Measurements from ENCODE around the gene UCHL1. TPM values are rescaled to one million over a fixed set of nuclear protein-coding genes. Genes with fewer than 3 reads are reported as not detected.
"Not testable (repeated sequence)": the region's sequence is repeated elsewhere in the genome, so short reads cannot be mapped to it uniquely, and the experiment has no call there.

Gene UCHL1
- total RNA-seq, 1 donor from 2014 or later, result 2.6 TPM

- no peak for ATAC-seq (ENCODE audit: low read depth)
- POLR2A ChIA-PET, result no interaction called here
- H3K4me1 Mint-ChIP-seq, result no peaks in the 10 kb centered on the region
- peaks cover 4% of the 10 kb centered on the region for H3K27me3 Mint-ChIP-seq
- no peak overlapping the region for H3K4me3 Mint-ChIP-seq
- intact Hi-C loops (cut with micrococcal nuclease), result no loop called here
- TF ChIP-seq, protein P1, sequence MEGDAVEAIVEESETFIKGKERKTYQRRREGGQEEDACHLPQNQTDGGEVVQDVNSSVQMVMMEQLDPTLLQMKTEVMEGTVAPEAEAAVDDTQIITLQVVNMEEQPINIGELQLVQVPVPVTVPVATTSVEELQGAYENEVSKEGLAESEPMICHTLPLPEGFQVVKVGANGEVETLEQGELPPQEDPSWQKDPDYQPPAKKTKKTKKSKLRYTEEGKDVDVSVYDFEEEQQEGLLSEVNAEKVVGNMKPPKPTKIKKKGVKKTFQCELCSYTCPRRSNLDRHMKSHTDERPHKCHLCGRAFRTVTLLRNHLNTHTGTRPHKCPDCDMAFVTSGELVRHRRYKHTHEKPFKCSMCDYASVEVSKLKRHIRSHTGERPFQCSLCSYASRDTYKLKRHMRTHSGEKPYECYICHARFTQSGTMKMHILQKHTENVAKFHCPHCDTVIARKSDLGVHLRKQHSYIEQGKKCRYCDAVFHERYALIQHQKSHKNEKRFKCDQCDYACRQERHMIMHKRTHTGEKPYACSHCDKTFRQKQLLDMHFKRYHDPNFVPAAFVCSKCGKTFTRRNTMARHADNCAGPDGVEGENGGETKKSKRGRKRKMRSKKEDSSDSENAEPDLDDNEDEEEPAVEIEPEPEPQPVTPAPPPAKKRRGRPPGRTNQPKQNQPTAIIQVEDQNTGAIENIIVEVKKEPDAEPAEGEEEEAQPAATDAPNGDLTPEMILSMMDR (IDR thresholded peaks at IDR 0.05), result no peak
- DNase-seq, result no peak
- H3K36me3 Mint-ChIP-seq (ENCODE audit: low read depth), result no peaks in the 10 kb centered on the region
- CTCF ChIA-PET, result no interaction called here
- no peaks in the 10 kb centered on the region for H3K9me3 Mint-ChIP-seq
- no peak overlapping the region for H3K27ac Mint-ChIP-seq
These were observed 7.5 kb downstream of the UCHL1 start for GRCh38 chr4:41264212-41264611.

- H3K4me1 Mint-ChIP-seq, result no peaks in the 10 kb centered on the region
- POLR2A ChIA-PET, result no interaction called here
- TF ChIP-seq, protein P1 (IDR thresholded peaks at IDR 0.05), result no peak
- CTCF ChIA-PET, result no interaction called here
- DNase-seq, result no peak
- H3K36me3 Mint-ChIP-seq (ENCODE audit: low read depth), result no peaks in the 10 kb centered on the region
- H3K27me3 Mint-ChIP-seq, result no peaks in the 10 kb centered on the region
- no peaks in the 10 kb centered on the region for H3K9me3 Mint-ChIP-seq
- H3K27ac Mint-ChIP-seq, result no peak overlapping the region
- intact Hi-C loops (cut with micrococcal nuclease), result no loop called here
- no peak overlapping the region for H3K4me3 Mint-ChIP-seq
- no peak for ATAC-seq (ENCODE audit: low read depth)
These were observed 11.3 kb downstream of the UCHL1 start for GRCh38 chr4:41267997-41268396.

- intact Hi-C loops (cut with micrococcal nuclease), result no loop called here
- H3K36me3 Mint-ChIP-seq (ENCODE audit: low read depth), result no peaks in the 10 kb centered on the region
- no peaks in the 10 kb centered on the region for H3K9me3 Mint-ChIP-seq
- H3K4me1 Mint-ChIP-seq, result no peaks in the 10 kb centered on the region
- POLR2A ChIA-PET, result no interaction called here
- no peak overlapping the region for H3K4me3 Mint-ChIP-seq
- H3K27ac Mint-ChIP-seq, result no peak overlapping the region
- CTCF ChIA-PET, result no interaction called here
- ATAC-seq (ENCODE audit: low read depth) (no peak), DNase-seq (no peak)
- TF ChIP-seq, protein P1 (IDR thresholded peaks at IDR 0.05), result no peak
- peaks cover 3% of the 10 kb centered on the region for H3K27me3 Mint-ChIP-seq
These were observed 12.2 kb downstream of the UCHL1 start for GRCh38 chr4:41268721-41269517.

GRCh38 chr4:41269682-41270081 is 13.0 kb downstream of the UCHL1 start:
- Mint-ChIP-seq H3K4me1 (no peaks in the 10 kb centered on the region), H3K9me3 (no peaks in the 10 kb centered on the region), H3K36me3 (ENCODE audit: low read depth) (no peaks in the 10 kb centered on the region), H3K27me3 (peaks cover 4% of the 10 kb centered on the region), H3K4me3 (no peak overlapping the region), H3K27ac (no peak overlapping the region)
- intact Hi-C loops (cut with micrococcal nuclease), result no loop called here
- DNase-seq, result no peak
- TF ChIP-seq, protein P1 (IDR thresholded peaks at IDR 0.05), result no peak
- no peak for ATAC-seq (ENCODE audit: low read depth)
- CTCF ChIA-PET, result no interaction called here
- POLR2A ChIA-PET, result no interaction called here

- intact Hi-C loops (cut with micrococcal nuclease); H3K27ac Mint-ChIP-seq; DNase-seq; H3K4me3 Mint-ChIP-seq; H3K9me3 Mint-ChIP-seq; H3K36me3 Mint-ChIP-seq (ENCODE audit: low read depth); ATAC-seq (ENCODE audit: low read depth); H3K4me1 Mint-ChIP-seq; CTCF ChIA-PET; POLR2A ChIA-PET: not testable (repeated sequence)
- H3K27me3 Mint-ChIP-seq, result peaks cover 14% of the 10 kb centered on the region
These were observed 19.2 kb downstream of the UCHL1 start for GRCh38 chr4:41275931-41276330.

Measured in activated B cell treated with CpG ODN at 0.5 μM for 24 hours (primary cell).